CD8-positive, alpha-beta memory T cell (primary cell): ENCODE results near the gene KLHL21. TPM values are rescaled to one million over a fixed set of nuclear protein-coding genes. Genes with fewer than 3 reads are reported as not detected.
A peak's percentile ranks its signal among the peaks of the same experiment; 100 is the strongest.
"Not testable (repeated sequence)": the region's sequence is repeated elsewhere in the genome, so short reads cannot be mapped to it uniquely, and the experiment has no call there.

Source experiments
- CTCF ChIA-PET: fragments of 350-600 bp; sonication (Branson Sonifier 250); formaldehyde crosslinking; loops from one replicate; lab custom pipeline; 2021; ENCODE audit warnings: antibody characterized with exemption; lab: Charles Lee
- POLR2A ChIA-PET: fragments of 350-600 bp; sonication (Branson Sonifier 250); formaldehyde crosslinking; loops from one replicate; lab custom pipeline; 2021; ENCODE audit warnings: antibody characterized with exemption; lab: Charles Lee
- DNase-seq, 5 donors: peaks; one replicate each; pipeline versions ENCODE4 v3.0.0 to v3.0.0-alpha.2; 2020 to 2022; ENCODE audit warnings: mixed read lengths in 1 of 5
- H3K27ac ChIP-seq: one replicate; pipeline ENCODE4 v1.7.0; 2013; ENCODE audit warnings: low read depth, mild to moderate bottlenecking, low read length, moderate library complexity
- H3K27me3 ChIP-seq: 2 replicates; pipeline ENCODE4 v1.7.0; 2013; ENCODE audit warnings: low read length, mild to moderate bottlenecking; ENCODE audit not compliant: insufficient read depth, poor library complexity, severe bottlenecking
- H3K36me3 ChIP-seq: 2 replicates; pipeline ENCODE4 v1.7.0; 2013; ENCODE audit warnings: mild to moderate bottlenecking, low read length, moderate library complexity; ENCODE audit not compliant: insufficient read depth
- H3K4me1 ChIP-seq: 2 replicates; pipeline ENCODE4 v1.7.0; 2013; ENCODE audit warnings: mild to moderate bottlenecking, low read length, moderate library complexity; ENCODE audit not compliant: insufficient read depth
- H3K4me3 ChIP-seq: 2 replicates; pipeline ENCODE4 v1.7.0; 2013; ENCODE audit warnings: mild to moderate bottlenecking, low read length
- H3K9me3 ChIP-seq: 2 replicates; pipeline ENCODE4 v1.7.0; 2013; ENCODE audit warnings: mild to moderate bottlenecking, low read length
- H3K27ac Mint-ChIP-seq, 8 donors: one replicate each; pipeline ENCODE4 v1.8.0; 2020 to 2021; ENCODE audit warnings: mixed read lengths in 8 of 8, mild to moderate bottlenecking in 6 of 8, inconsistent platforms in 3 of 8, moderate library complexity in 3 of 8
- H3K27me3 Mint-ChIP-seq, 2 donors: one replicate each; pipeline ENCODE4 v1.8.0; 2020 to 2021; ENCODE audit warnings: mixed read lengths in 2 of 2, mild to moderate bottlenecking in 1 of 2, moderate library complexity in 1 of 2
- H3K36me3 Mint-ChIP-seq, 3 donors: one replicate each; pipeline ENCODE4 v1.8.0; 2020 to 2021; ENCODE audit warnings: mixed read lengths in 3 of 3, inconsistent platforms in 1 of 3, mild to moderate bottlenecking in 1 of 3
- H3K4me1 Mint-ChIP-seq, 3 donors: one replicate each; pipeline ENCODE4 v1.8.0; 2020 to 2021; ENCODE audit warnings: mixed read lengths in 3 of 3, inconsistent platforms in 1 of 3, mild to moderate bottlenecking in 1 of 3
- H3K4me3 Mint-ChIP-seq, 7 donors: one replicate each; pipeline ENCODE4 v1.8.0; 2020 to 2021; ENCODE audit warnings: mixed read lengths in 7 of 7, mild to moderate bottlenecking in 6 of 7, moderate library complexity in 4 of 7, inconsistent platforms in 2 of 7
- H3K9me3 Mint-ChIP-seq, 5 donors: one replicate each; pipeline ENCODE4 v1.8.0; 2020 to 2022; ENCODE audit warnings: mixed read lengths in 5 of 5, mild to moderate bottlenecking in 3 of 5, moderate library complexity in 2 of 5, inconsistent platforms in 1 of 5
- polyA plus RNA-seq: library from polyadenylated mRNA; unstranded; fragments of 300-500 nt; fragmentation: Illumina TruSeq; gene quantifications from one replicate; pipeline ENCODE4 v1.2.3, GENCODE V29; 2021
- total RNA-seq, 2 experiments: library from RNA; stranded (reverse); gene quantifications; one replicate each; pipeline ENCODE4 v1.2.3, GENCODE V29; 2021

KLHL21 gene
- total and polyA plus RNA-seq, 3 experiments from 2014 or later, result 31.6 to 37.3 (median 36.4) TPM

DNA sequence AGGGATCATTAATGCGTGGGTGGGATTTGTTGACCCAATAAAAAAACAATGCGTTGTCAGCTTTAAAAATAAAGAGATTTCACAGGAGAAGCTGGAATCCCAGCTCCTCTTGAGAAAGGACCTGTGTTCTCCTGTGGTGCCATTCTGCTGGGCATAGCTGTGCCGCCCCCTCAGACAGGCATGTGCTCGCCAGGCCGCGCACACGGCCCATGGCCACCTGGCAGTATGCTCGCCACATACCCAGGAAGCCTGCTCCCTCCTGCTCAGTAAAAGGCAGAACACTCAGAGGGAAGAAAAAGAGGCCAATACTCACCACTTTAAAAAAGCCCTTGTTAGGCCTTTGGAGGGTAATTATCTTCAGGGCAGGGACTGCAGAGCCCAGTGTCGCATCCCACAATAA is 35.1 kb upstream of the KLHL21 start:
- Mint-ChIP-seq H3K36me3 (peaks cover 2 to 88% (median 16%) of the 10 kb centered on the region in 3 donors), H3K9me3 (no peaks in the 10 kb centered on the region), H3K27me3 (no peaks in the 10 kb centered on the region), H3K27ac (peak overlapping the region in 1 of 8 donors; percentile 50), H3K4me3 (no peak overlapping the region), H3K4me1 (no peaks in the 10 kb centered on the region)
- H3K4me3 ChIP-seq, result no peak overlapping the region
- H3K27ac ChIP-seq, result no peak overlapping the region
- CTCF ChIA-PET, result interaction anchor here (1.1 kb wide), 1 partner anchor 9 kb away, joined by 7 read pairs; no protein-coding TSS in a partner anchor
- H3K36me3 ChIP-seq, result peaks cover 20% of the 10 kb centered on the region
- no peaks in the 10 kb centered on the region for H3K27me3 ChIP-seq
- DNase-seq, result no peak
- POLR2A ChIA-PET, result interaction anchor here (0.7 kb wide), 1 partner anchor 58 kb away, joined by 3 read pairs; the partner anchor contains the start of gene ZBTB48
- H3K9me3 ChIP-seq, result no peaks in the 10 kb centered on the region
- H3K4me1 ChIP-seq, result no peaks in the 10 kb centered on the region

DNA sequence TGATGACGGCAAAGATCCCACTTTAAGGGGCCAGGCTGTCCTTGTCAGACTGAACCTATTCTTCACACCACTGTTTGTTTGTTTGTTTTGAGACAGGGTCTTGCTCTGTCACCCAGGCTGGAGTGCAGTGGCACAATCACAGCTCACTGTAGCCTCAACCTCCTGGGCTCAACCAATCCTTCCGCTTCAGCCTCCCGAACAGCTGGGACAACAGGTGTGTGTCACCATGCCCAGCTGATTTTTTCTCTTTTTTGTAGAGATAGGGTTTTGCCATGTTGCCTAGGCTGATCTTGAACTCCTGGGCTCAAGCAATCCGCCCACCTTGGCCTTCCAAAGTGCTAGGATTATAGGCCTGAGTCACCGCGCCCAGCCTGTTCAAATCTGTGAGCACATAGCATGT is 34.1 kb upstream of the KLHL21 start:
- not testable (repeated sequence) for H3K4me3 ChIP-seq, H3K27ac Mint-ChIP-seq
- H3K36me3 ChIP-seq, result peaks cover 15% of the 10 kb centered on the region

DNA sequence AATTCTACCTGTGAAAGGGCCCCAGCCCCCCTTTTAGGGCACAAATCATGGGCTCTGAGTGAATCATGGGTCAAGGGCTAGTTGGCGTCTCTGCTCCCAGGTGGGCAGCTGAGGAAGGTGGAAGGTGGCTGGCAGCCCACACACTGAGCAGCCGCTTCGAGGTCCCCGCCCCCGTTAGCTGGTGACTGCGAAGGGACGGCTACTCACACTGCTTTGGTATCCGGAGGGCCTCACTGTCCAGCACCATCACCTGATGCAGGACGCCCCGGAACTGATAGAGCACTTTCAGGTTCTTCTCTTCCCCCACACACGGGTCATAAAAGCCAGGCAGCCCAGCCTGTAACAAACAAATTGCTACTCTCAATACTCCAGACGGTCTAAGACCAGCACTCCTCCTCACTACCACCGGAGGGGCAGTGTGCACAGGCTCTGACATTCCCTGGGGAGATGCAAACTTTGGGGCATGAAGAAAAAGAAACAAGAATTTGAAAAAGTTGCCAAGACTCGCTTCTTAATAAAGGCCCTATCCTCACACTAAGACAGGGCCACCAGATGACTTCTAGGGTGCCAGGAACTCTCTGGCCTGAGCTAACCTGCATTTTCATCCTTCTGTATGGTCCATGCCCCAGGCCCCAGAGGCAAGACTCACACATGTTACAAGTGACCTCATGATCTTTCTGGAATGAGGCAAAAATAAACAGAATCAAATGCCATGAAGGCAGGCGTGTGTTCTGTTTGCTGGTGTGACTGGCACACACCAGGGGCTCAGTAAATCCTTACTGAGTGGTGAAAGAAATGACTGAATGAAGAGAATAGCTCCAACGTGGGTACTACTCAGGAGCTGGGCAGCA is 33.5 kb upstream of the KLHL21 start:
- no peaks in the 10 kb centered on the region for H3K27me3 Mint-ChIP-seq
- no peaks in the 10 kb centered on the region for H3K4me1 Mint-ChIP-seq
- H3K27ac ChIP-seq, result no peak overlapping the region
- no peaks in the 10 kb centered on the region for H3K4me1 ChIP-seq
- ChIA-PET POLR2A (no interaction called here), CTCF (interaction anchor here (1.1 to 2.2 kb wide), 3 partner anchors 10 to 20 kb away, joined by 3 to 7 read pairs (median 7); no protein-coding TSS in a partner anchor)
- H3K4me3 Mint-ChIP-seq, result no peak overlapping the region
- DNase-seq, result no peak
- no peak overlapping the region for H3K4me3 ChIP-seq
- no peaks in the 10 kb centered on the region for H3K9me3 ChIP-seq
- H3K9me3 Mint-ChIP-seq, result no peaks in the 10 kb centered on the region
- H3K36me3 Mint-ChIP-seq, result peaks cover 0 to 81% (median 8%) of the 10 kb centered on the region in 3 donors
- H3K27ac Mint-ChIP-seq, result no peak overlapping the region
- no peaks in the 10 kb centered on the region for H3K27me3 ChIP-seq
- peaks cover 11% of the 10 kb centered on the region for H3K36me3 ChIP-seq

More for the DNA sequence above, 34.1 kb upstream of the KLHL21 start:
- H3K4me1 Mint-ChIP-seq, H3K9me3 ChIP-seq, H3K27me3 ChIP-seq, H3K4me3 Mint-ChIP-seq, H3K27ac ChIP-seq, H3K4me1 ChIP-seq, H3K27me3 Mint-ChIP-seq, DNase-seq, H3K9me3 Mint-ChIP-seq: not testable (repeated sequence)
- POLR2A ChIA-PET, result interaction anchor here (0.7 kb wide), 1 partner anchor 57 kb away, joined by 3 read pairs; the partner anchor contains the start of gene ZBTB48
- peaks cover 0 to 87% (median 12%) of the 10 kb centered on the region in 3 donors for H3K36me3 Mint-ChIP-seq
- CTCF ChIA-PET, result interaction anchor here (1.1 kb wide), 1 partner anchor 10 kb away, joined by 7 read pairs; no protein-coding TSS in a partner anchor

DNA sequence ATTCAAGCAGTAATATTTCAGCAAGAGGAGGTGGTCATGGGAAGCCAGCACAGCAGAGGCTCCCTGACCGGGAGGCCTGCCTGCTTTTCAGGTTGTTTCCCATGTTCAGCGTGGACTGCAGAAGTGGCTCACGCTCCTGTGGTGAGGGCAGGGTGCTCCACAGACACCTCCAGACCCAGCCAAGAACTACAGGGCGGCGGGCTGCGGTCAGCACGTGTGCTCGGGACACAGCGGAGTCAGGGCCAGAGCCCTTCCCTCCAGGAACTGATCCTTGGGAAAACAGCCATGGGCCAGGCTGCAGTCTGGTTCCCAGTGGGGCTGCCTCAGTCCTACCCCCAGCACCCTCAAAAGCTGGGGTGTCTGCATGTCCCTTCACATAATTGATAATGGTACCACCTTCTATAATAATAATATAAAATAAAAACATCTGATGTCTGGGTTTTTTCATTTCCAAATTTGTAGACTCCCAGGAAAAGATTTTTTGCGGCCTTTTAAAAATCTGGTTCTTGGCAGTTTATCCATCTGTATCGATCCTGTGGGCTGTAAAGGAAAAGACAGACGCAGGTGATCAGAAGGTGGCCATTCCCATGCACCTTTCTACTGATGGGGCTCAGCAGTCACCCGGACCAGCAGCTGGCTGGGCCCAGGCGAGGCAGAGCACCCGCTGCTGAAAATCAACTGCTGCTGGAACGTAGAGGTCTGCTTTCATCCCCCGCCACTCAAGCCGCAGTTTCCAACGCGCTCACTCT is 32.7 kb upstream of the KLHL21 start:
- no peak overlapping the region for H3K4me3 ChIP-seq
- POLR2A ChIA-PET, result no interaction called here
- no peak for DNase-seq
- no peaks in the 10 kb centered on the region for H3K4me1 Mint-ChIP-seq
- H3K4me1 ChIP-seq, result no peaks in the 10 kb centered on the region
- H3K27me3 Mint-ChIP-seq, result no peaks in the 10 kb centered on the region
- peaks cover 0 to 82% (median 8%) of the 10 kb centered on the region in 3 donors for H3K36me3 Mint-ChIP-seq
- no peaks in the 10 kb centered on the region for H3K9me3 Mint-ChIP-seq
- H3K4me3 Mint-ChIP-seq, result no peak overlapping the region
- CTCF ChIA-PET, result interaction anchor here (0.8 to 2.2 kb wide), 10 partner anchors 8 to 149 kb away, joined by 3 to 7 read pairs (median 4); partner anchors contain the start of genes TAS1R1 and THAP3
- peaks cover 11% of the 10 kb centered on the region for H3K36me3 ChIP-seq
- no peak overlapping the region for H3K27ac ChIP-seq
- H3K27ac Mint-ChIP-seq, result no peak overlapping the region
- no peaks in the 10 kb centered on the region for H3K9me3 ChIP-seq
- no peaks in the 10 kb centered on the region for H3K27me3 ChIP-seq

DNA sequence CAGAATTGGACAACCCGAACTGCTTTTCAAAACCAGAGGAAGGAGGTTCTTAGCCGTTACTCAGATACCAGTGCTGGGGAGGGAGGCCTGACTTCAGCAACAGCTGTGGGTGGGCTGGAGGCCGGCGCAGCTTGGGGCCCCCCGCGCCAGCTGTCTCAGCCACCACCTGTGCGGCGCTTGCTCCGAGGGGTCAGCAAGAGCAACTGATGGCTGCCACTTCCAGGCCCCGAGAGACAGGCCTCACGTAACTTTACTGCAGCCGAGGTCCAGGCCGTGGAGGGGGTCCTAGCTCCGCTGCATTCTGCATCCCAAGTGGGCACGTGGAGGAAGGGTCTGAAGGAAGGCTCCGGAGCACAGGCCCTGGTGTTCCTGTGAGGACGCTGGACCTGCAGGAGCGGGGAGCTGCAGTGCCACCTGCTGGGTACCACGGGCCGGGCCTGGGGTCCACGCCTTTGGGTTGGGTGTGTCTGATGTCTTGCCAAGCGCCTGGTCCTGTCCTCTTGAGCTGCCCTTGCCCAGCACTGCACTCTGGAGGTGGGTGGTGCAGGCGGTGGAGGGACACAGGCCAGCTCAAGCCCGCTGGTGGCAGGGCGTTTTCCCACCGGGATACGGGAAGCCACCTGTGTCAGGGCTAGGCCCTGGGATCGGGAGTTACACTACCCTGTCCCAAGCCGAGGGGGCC is 31.8 kb upstream of the KLHL21 start:
- H3K9me3 Mint-ChIP-seq, result no peaks in the 10 kb centered on the region

DNA sequence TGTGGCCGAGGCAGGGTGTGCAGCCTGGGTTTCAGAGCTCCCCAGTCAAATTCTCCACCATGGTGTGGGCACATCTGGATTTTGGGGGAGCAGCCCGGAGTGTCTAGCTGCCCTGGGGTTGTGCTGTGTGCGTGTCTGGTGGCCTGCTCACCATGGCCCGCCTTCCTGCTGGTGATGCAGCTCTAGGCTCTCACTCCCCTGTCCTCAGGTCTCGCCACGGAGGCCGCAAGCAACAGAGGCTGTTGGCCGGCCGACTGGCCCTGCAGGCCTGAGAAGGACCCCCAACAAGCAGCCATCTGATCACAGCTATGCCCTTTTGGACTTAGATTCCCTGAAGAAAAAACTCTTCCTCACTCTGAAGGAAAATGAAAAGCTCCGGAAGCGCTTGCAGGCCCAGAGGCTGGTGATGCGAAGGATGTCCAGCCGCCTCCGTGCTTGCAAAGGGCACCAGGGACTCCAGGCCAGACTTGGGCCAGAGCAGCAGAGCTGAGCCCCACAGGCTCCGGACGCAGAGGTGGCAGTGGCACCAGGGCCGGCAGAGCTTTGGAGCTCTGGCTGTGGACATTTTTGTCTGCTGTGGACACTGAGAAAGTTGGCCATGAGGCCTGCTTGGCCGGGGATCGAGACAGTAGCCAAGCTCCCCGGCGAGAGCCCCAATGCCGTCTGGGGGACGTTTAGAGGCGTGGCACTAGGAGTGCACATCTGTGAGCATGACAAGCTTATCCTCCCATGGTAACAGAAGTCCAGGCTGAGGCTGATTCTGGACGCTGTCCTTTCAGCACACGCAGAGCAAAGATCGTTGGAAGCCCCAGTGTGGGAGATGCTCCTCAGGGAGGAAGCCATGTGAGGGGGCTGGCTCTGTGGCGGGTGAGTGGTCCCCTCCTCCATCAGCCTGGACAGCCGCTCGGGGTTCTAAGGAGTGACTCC is 30.2 kb upstream of the KLHL21 start:
- H3K36me3 ChIP-seq, result peaks cover 7% of the 10 kb centered on the region
- H3K27ac Mint-ChIP-seq, result peak overlapping the region in 1 of 8 donors; percentile 36
- no peaks in the 10 kb centered on the region for H3K4me1 ChIP-seq
- peaks cover 3 to 11% (median 3%) of the 10 kb centered on the region in 3 donors for H3K4me1 Mint-ChIP-seq
- H3K27me3 Mint-ChIP-seq, result no peaks in the 10 kb centered on the region
- no peaks in the 10 kb centered on the region for H3K9me3 ChIP-seq
- no peak overlapping the region for H3K4me3 ChIP-seq
- no peak overlapping the region for H3K4me3 Mint-ChIP-seq
- no peaks in the 10 kb centered on the region for H3K27me3 ChIP-seq
- H3K27ac ChIP-seq, result no peak overlapping the region
- ChIA-PET CTCF (interaction anchor here (0.9 to 2.0 kb wide), 5 partner anchors 8 to 142 kb away, joined by 3 to 5 read pairs (median 3); partner anchors contain the start of gene PLEKHG5), POLR2A (interaction anchor here (0.6 kb wide), 1 partner anchor 62 kb away, joined by 3 read pairs; no protein-coding TSS in a partner anchor)
- no peak for DNase-seq
- H3K9me3 Mint-ChIP-seq, result no peaks in the 10 kb centered on the region
- peaks cover 6 to 83% (median 7%) of the 10 kb centered on the region in 3 donors for H3K36me3 Mint-ChIP-seq

More for the DNA sequence above, 31.8 kb upstream of the KLHL21 start:
- no peaks in the 10 kb centered on the region for H3K27me3 ChIP-seq
- peak overlapping the region in 1 of 7 donors; percentile 23 for H3K4me3 Mint-ChIP-seq
- H3K4me1 Mint-ChIP-seq, result peaks cover 0 to 7% (median 0%) of the 10 kb centered on the region in 3 donors
- no peaks in the 10 kb centered on the region for H3K4me1 ChIP-seq
- H3K4me3 ChIP-seq, result no peak overlapping the region
- H3K9me3 ChIP-seq, result no peaks in the 10 kb centered on the region
- peak in 3 of 5 donors; percentile 16 to 60 (median 40) for DNase-seq
- POLR2A ChIA-PET, result no interaction called here
- H3K27ac ChIP-seq, result no peak overlapping the region
- H3K36me3 Mint-ChIP-seq, result peaks cover 6 to 84% (median 7%) of the 10 kb centered on the region in 3 donors
- CTCF ChIA-PET, result interaction anchor here (0.8 to 2.2 kb wide), 12 partner anchors 9 to 148 kb away, joined by 3 to 7 read pairs (median 4); partner anchors contain the start of genes PLEKHG5, TAS1R1 and THAP3
- H3K27ac Mint-ChIP-seq, result no peak overlapping the region
- no peaks in the 10 kb centered on the region for H3K27me3 Mint-ChIP-seq
- peaks cover 9% of the 10 kb centered on the region for H3K36me3 ChIP-seq
